K562 (cell line): ENCODE measurements around the gene ATP5F1D. TPM values are rescaled to one million over a fixed set of nuclear protein-coding genes. Genes with fewer than 3 reads are reported as not detected.

ENCODE experiments used
- BHLHE40 ChIP-seq: IDR thresholded peaks from 2 replicates; pipeline ENCODE4 v1.6.1; 2011; ENCODE audit warnings: low read length, improper control_type of control experiment
- CCAR2 ChIP-seq: fragments of 200-400 bp; formaldehyde crosslinking; IDR thresholded peaks from 2 replicates; pipeline ENCODE4 v1.6.1; 2017; ENCODE audit warnings: mild to moderate bottlenecking, low read depth, low read length
- DACH1 ChIP-seq: fragments of 450-650 bp; IDR thresholded peaks from 2 replicates; pipeline ENCODE4 v1.6.1; 2018; ENCODE audit not compliant: partially characterized antibody
- ELF2 ChIP-seq: fragments of 250-450 bp; sonication (Bioruptor Pico); IDR thresholded peaks from 2 replicates; pipeline ENCODE4 v1.5.0; 2021; ENCODE audit warnings: mild to moderate bottlenecking
- HDAC1 ChIP-seq, 2 experiments: fragments of 450-650 bp; IDR thresholded peaks; 2 replicates each; pipeline ENCODE4 v1.6.1; 2016 to 2017; ENCODE audit warnings: inconsistent platforms in 1 of 2, mild to moderate bottlenecking in 1 of 2, moderate library complexity in 1 of 2
- MCM7 ChIP-seq, 2 experiments: fragments of 450-650 bp; IDR thresholded peaks; 2 replicates each; pipeline ENCODE4 v1.6.1; 2016 to 2018
- MYC ChIP-seq, 2 experiments: fragments of 250-450 bp in 1 of 2; sonication (Bioruptor Pico) in 1 of 2; IDR thresholded peaks; 2 replicates each; pipeline versions ENCODE4 v1.5.1 to v1.6.1; 2012 to 2021; ENCODE audit warnings: low read depth in 2 of 2, borderline replicate concordance in 1 of 2, improper control_type of control experiment in 1 of 2, low read length in 1 of 2, mild to moderate bottlenecking in 1 of 2, moderate library complexity in 1 of 2
- PTBP1 ChIP-seq: fragments of 200-400 bp; formaldehyde crosslinking; IDR thresholded peaks from 2 replicates; pipeline ENCODE4 v1.6.1; 2017; ENCODE audit warnings: low read depth, low read length
- SAP30 ChIP-seq: fragments of 200-600 bp; sonication (generic); IDR thresholded peaks from 2 replicates; pipeline ENCODE4 v1.6.1; 2012; ENCODE audit warnings: borderline replicate concordance, low read depth, mild to moderate bottlenecking, moderate library complexity, low read length, control low read depth, inconsistent platforms; ENCODE audit not compliant: insufficient read depth, poor library complexity, severe bottlenecking
- SP2 ChIP-seq: IDR thresholded peaks from 2 replicates; pipeline ENCODE4 v1.6.1; 2011; ENCODE audit warnings: mild to moderate bottlenecking, low read depth, low read length, moderate library complexity; ENCODE audit not compliant: poor library complexity, severe bottlenecking; ENCODE audit errors: extremely low read depth
- ZBTB33 ChIP-seq: sonication (generic); formaldehyde crosslinking; IDR thresholded peaks from 2 replicates; pipeline ENCODE4 v1.8.1; 2023; ENCODE audit warnings: mild to moderate bottlenecking, missing genetic modification reagents
- ZNF696 ChIP-seq: fragments of 250-450 bp; sonication (Bioruptor Pico); conservative IDR thresholded peaks from 2 replicates; pipeline ENCODE4 v1.4.0; 2020; ENCODE audit warnings: mild to moderate bottlenecking, moderate library complexity
- ZNF707 ChIP-seq: fragments of 250-450 bp; sonication (Bioruptor Pico); conservative IDR thresholded peaks from 2 replicates; pipeline ENCODE4 v1.8.0; 2022; ENCODE audit warnings: inconsistent platforms, mild to moderate bottlenecking, moderate library complexity
- ZNF766 ChIP-seq: fragments of 200-800 bp; sonication (Bioruptor generic); conservative IDR thresholded peaks from 2 replicates; pipeline ENCODE4 v1.6.1; 2016; ENCODE audit warnings: missing genetic modification characterization, missing compliant biosample characterization
- polyA plus RNA-seq, 8 experiments: library from polyadenylated mRNA; depleted of rRNA in 4 of 8; stranded (reverse) in 5 of 8; unstranded in 3 of 8; fragments of >200 nt; fragmentation: Nextera tagmentation in 2 of 8; fragmentation: Illumina TruSeq in 1 of 8; extraction: Ambion mirVana in 2 of 8; extraction: Trizol in 1 of 8; gene quantifications; 2 replicates each; pipeline versions ENCODE4 v1.2.1 to v1.2.3, GENCODE V29; 2011 to 2014; ENCODE audit warnings: inconsistent platforms in 1 of 8, missing spikeins in 1 of 8
- total RNA-seq, 7 experiments: library from RNA; depleted of rRNA in 6 of 7; stranded (reverse); fragments of >200 nt in 6 of 7; fragmentation: Illumina TruSeq in 2 of 7; extraction: Trizol in 2 of 7; gene quantifications; 2 replicates each; pipeline versions ENCODE4 v1.2.1 to v1.2.3, GENCODE V29; 2011 to 2021; ENCODE audit warnings: low replicate concordance in 1 of 7
- TF ChIP-seq, protein P1 (sequence below), 2 experiments: fragments of 450-650 bp in 1 of 2; sonication (generic) in 1 of 2; formaldehyde crosslinking; conservative IDR thresholded peaks; 2 replicates each; pipeline versions ENCODE4 v1.4.0 to v1.8.1; 2020 to 2022; ENCODE audit warnings: mild to moderate bottlenecking in 1 of 2, missing genetic modification reagents in 1 of 2
- TF ChIP-seq, protein P2 (sequence below), 2 experiments: IDR thresholded peaks; 2 replicates each; pipeline ENCODE4 v1.6.1; 2012; ENCODE audit warnings: improper control_type of control experiment in 2 of 2, low read depth in 2 of 2, low read length in 2 of 2, borderline replicate concordance in 1 of 2

The ATP5F1D gene
- total and polyA plus RNA-seq, 9 of the 15 experiments (the other 6 are each of a cell fraction or from before 2014, with no cell fraction given), result 3.9 to 409 (median 36.8) TPM

DNA sequence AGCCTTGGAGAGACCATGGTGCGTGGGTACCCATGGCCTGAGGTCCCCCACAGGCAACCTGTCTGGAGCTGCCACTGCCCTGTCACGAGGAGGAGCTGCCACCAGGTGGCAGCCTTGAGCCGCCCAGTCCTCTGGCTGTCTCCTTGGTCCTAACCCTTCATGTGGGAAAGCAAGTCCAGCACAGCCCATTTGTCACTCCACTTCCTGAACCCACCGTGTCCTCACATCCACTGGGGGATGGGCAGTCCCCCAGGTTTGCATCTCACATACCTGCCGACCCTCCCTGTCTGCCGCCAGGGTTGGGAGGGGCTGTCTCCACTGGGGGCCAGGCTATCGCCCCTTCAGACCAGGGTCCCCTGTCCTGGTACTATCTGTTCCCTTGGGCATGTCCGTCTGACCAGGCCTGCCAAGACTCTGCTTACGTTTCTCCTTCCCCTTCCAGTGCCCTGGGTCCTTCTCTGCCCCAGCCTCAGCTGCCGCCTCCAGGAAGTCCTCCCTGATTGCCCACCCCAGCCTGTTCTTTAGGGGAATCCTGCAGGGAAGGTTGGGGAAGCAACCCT lies 38.3 kb downstream of the ATP5F1D start (continued):
- TF ChIP-seq MCM7 (IDR thresholded peaks at IDR 0.05) (no peak), ZNF766 (CRISPR knock-in tag) (no peak), MYC (IDR thresholded peaks at IDR 0.05; ENCODE audit: low read depth, low read length) (0 out of 2 replicates have a peak, but pooled peaks have one; percentile 29), MYC (CRISPR knock-in tag; IDR thresholded peaks at IDR 0.05; ENCODE audit: borderline replicate concordance, low read depth) (no peak), HDAC1 (IDR thresholded peaks at IDR 0.05) (0 out of 4 replicates have a peak, but pooled peaks have one; percentile 39 to 47), ELF2 (CRISPR knock-in tag) (no peak), BHLHE40 (no peak), SP2 (no peak), PTBP1 (peak; percentile 97), DACH1 (peak; percentile 20), SAP30 (no peak), CCAR2 (no peak), ZNF707 (no peak), ZBTB33 (CRISPR knock-in tag) (peak; percentile 72), ZNF696 (no peak)
- TF ChIP-seq, protein P1, sequence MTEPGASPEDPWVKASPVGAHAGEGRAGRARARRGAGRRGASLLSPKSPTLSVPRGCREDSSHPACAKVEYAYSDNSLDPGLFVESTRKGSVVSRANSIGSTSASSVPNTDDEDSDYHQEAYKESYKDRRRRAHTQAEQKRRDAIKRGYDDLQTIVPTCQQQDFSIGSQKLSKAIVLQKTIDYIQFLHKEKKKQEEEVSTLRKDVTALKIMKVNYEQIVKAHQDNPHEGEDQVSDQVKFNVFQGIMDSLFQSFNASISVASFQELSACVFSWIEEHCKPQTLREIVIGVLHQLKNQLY (CRISPR knock-in tag; conservative IDR thresholded peaks at IDR 0.05), result 0 out of 4 replicates have a peak, but pooled peaks of 1 of the 2 experiments have one; percentile 33
- TF ChIP-seq, protein P2, sequence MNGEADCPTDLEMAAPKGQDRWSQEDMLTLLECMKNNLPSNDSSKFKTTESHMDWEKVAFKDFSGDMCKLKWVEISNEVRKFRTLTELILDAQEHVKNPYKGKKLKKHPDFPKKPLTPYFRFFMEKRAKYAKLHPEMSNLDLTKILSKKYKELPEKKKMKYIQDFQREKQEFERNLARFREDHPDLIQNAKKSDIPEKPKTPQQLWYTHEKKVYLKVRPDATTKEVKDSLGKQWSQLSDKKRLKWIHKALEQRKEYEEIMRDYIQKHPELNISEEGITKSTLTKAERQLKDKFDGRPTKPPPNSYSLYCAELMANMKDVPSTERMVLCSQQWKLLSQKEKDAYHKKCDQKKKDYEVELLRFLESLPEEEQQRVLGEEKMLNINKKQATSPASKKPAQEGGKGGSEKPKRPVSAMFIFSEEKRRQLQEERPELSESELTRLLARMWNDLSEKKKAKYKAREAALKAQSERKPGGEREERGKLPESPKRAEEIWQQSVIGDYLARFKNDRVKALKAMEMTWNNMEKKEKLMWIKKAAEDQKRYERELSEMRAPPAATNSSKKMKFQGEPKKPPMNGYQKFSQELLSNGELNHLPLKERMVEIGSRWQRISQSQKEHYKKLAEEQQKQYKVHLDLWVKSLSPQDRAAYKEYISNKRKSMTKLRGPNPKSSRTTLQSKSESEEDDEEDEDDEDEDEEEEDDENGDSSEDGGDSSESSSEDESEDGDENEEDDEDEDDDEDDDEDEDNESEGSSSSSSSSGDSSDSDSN (IDR thresholded peaks at IDR 0.05; ENCODE audit: borderline replicate concordance in 1 of 2, low read depth in 2 of 2, low read length in 2 of 2), result no peak
